Measurements from ENCODE around the gene SCYGR5.

The SCYGR5 gene

DNA sequence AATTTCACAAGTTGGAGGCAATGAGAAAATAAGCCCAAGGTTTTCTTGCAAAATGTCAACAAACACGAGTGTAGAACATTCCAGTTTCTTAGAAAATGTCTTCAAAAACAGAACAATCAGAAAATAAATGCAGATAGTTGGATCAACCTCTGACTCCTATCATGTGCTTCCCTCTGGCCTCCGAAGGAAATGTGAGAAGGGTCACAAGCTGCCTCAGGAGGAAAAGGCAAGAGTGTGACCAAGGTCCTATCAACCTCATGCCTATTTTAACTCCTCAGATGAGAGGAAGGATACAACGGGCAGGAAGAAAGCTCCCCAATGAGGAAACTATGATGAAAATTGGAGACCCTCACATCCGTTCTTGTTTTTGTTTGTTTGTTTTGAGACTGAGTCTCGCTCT lies 7.9 kb downstream of the SCYGR5 start:
- no peak for DNase-seq

DNA sequence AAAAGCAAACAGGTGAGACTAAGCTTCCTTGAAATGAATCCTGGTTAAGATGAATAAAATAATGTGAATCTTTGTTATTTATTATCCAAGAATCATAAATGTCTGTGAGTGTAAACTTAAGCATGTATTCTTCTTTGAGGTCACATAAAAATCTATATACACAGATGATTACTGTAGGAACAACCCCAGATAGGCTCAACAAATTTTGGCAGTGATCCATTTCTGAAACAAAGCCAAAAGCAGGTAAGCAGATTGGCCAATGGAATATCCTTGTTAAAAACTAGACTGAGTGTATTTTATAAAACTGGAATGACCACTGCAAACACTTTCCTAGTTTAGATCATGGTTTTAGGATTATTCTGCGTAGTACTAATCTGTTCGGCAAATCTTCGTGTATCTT lies 11.3 kb downstream of the SCYGR5 start:
- DNase-seq = no peak

- no peak for DNase-seq
These were observed 17.7 kb downstream of the SCYGR5 start for GRCh38 chr2:227684258-227684657.

DNA sequence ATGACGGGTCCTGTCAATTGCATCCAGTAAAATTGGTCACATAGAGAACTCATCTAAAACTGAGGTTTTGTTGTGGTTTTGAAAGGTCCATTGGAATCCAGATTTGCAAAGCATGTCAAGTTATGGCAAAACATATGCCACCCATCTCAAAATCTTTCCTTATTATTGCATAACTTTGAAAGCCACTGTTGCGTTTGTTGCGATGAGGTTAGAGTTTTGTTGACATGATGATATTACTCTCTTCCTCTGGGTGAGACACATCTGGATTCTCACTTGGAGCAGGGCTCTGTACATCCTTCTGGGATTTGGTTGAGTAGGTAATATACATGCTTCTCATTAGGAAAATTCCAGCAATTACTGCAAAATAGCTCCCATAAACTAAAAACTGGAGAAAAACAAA lies 20.6 kb downstream of the SCYGR5 start:
- DNase-seq = no peak

DNA sequence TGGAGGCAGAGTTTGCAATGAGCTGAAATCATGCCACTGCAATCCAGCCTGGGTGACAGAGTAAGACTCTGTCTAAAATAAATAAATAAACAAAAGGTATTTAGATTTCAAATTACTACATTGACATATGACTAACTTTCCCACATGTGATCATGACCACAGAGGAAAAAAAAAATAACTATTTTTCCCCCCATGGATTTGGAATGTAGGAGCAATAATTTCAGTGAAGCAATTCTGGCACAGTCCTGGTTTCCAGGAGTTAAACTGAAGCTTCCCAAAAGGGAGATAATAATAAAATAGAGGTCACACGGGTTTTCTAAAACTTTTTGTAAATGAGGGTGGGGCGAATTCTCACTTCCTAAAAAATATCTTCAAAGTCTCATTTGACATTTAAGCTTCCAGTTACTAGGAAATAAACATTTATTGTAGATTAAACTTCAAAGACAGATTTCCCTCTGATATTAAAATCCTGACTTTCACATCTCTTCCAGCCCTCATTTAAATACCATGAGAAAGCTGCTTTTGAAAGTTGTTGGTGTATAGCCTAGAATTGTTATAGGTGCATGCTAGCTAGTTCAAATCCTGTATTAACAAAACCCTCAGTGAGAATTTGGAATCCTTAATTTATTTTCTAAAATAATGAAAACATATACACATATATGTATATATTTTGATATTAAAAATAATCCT lies 30.5 kb downstream of the SCYGR5 start:
- DNase-seq = no peak

- no peak for DNase-seq
These were observed 35.0 kb downstream of the SCYGR5 start for GRCh38 chr2:227701556-227701955.

DNA sequence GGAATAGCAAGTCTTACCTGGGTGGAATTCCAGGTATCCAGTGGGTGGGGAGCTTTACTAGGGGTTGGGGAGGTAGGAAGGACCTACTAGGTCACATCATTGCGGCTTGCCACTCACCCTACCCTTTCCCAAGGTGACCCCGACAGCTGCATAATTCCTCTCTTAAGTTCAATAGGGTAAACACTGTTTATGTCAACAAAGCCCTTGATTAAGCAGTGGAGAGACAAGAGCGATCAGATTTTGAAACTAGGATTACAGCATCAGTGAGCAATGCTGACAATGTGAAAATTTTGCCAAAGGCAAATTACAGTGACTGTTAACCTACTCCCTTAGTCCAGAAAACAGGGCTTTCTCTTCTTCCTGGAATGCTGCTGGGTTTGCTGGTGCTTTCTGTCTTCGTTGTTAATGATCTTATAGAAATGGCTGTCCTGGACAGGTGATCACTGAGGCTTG lies 36.7 kb downstream of the SCYGR5 start:
- no peak for DNase-seq

DNA sequence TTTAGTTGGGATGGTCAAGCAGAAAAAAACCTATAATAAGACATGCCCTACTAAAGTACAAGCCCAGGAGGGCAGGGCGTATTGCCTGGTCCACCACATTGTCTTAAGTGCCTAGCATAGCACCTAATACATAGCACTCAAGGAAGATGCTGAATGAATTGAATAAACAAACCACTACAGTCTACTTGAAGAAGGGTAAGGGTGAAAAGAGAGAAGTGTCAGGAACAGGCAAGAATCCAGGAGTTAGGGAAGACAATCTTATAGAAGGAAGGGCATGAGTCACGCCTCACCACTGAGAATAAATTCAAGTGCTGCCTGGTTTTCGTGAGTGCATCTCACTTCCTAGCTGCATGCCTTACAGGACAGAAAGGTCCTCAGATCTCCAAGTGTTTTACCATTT lies 37.4 kb downstream of the SCYGR5 start:
- no peak for DNase-seq

- no peak for DNase-seq
These were observed 40.3 kb downstream of the SCYGR5 start for GRCh38 chr2:227706859-227707258.

- DNase-seq = no peak
These were observed 40.8 kb downstream of the SCYGR5 start for GRCh38 chr2:227707390-227707789.

DNA sequence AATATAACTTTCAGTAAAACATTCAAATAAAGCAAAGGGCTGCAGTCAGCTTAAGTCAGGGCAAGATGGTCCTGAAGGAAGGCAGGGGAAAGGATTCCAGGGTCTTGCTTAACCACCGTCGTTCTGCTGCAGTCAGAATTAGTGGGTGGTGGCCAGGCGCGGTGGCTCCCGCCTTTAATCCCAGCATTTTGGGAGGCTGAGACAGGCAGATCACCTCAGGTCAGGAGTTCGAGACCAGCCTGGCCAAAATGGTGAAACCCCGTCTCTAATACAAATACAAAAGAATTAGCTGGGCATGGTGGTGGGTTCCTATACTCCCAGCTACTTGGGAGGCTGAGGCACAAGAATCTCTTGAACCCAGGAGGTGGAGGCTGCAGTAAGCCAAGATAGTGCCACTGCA lies 44.4 kb downstream of the SCYGR5 start:
- DNase-seq = no peak

GRCh38 chr2:227713291-227713690 lies 46.7 kb downstream of the SCYGR5 start:
- DNase-seq = no peak

- no peak for DNase-seq
These were observed 49.9 kb downstream of the SCYGR5 start for GRCh38 chr2:227716501-227716900.

Measured in activated CD4-positive, alpha-beta T cell treated with anti-CD3 and anti-CD28 coated beads for 4 hours (primary cell).